ENCODE data around the gene TOM1L2. TPM values are rescaled to one million over a fixed set of nuclear protein-coding genes. Genes with fewer than 3 reads are reported as not detected.

TOM1L2 gene
- total RNA-seq, 1 donor from 2014 or later = 4.3 TPM

DNA sequence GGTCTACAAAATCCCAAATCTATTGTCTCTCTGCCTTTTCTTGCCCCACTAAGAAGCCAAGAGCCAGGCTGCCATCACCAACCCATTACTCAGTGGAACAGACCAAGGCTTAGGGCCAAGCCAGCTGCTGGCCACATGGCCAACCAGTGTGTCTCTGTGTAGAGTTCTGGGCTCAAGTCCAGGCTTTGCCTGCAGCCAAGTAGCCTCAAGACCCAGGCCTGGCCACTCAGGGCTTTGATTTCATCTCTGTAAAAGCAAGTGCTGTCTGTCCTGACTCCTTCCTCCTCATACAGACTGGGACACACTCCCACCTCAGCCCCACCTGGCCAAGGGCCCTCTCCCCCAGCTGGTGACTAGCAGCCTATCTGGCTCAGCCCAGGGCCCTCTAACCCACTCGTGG, 150.0 kb downstream of the TOM1L2 start:
- H3K9ac ChIP-seq = no peak overlapping the region

DNA sequence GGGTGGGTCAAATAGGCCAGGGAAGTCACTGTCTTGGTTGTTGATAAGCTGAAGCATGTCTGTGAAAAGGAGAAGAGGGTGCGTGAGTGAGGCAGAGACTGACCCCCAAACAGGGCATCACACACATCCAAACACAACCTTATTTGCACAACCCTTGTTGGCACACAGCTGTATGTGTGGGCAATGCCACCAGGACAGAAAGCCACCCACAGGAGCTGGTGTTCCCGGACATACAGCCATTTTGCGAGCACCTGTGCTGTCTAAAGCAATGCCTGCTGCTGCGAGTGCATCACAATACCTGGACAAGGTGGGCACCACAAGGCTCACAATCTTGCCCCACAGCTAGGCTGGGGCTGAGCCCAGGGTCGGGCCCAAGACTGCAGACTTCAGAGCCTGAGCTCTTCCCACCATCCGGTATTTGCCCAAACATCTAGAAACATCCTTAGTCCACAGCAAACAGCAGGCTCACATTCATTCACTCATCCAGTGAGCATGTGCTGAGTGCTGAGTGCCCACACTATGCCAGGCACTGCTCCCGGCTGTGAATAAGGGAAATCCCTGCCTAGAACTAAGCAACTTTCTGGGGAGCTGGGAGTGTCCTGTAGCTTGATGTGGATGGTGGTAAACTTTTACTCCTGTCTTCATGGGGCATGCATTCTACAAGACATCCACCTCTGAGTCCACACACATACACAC, 151.6 kb downstream of the TOM1L2 start:
- Histone ChIP-seq H3K4me2 (peak overlapping the region; percentile 20), H3K4me3 (no peak overlapping the region), H3F3A (ENCODE audit: low read depth) (peaks cover 18% of the 10 kb centered on the region), H3K4me1 (peaks cover 41% of the 10 kb centered on the region), H3K9ac (no peak overlapping the region), H3K27me3 (no peaks in the 10 kb centered on the region), H4K20me1 (ENCODE audit: low read depth) (peaks cover 75% of the 10 kb centered on the region), H3K79me2 (ENCODE audit: low read depth) (peaks cover 48% of the 10 kb centered on the region), H3K27ac (no peak overlapping the region), H2AFZ (replicated peaks) (no peak overlapping the region), H3K9me3 (ENCODE audit: low read depth) (no peaks in the 10 kb centered on the region), H3K36me3 (no peaks in the 10 kb centered on the region)
- TF ChIP-seq EZH2 (IDR thresholded peaks at IDR 0.05) (no peak), EZH2phosphoT487 (IDR thresholded peaks at IDR 0.05) (no peak)
- TF ChIP-seq, protein P1, sequence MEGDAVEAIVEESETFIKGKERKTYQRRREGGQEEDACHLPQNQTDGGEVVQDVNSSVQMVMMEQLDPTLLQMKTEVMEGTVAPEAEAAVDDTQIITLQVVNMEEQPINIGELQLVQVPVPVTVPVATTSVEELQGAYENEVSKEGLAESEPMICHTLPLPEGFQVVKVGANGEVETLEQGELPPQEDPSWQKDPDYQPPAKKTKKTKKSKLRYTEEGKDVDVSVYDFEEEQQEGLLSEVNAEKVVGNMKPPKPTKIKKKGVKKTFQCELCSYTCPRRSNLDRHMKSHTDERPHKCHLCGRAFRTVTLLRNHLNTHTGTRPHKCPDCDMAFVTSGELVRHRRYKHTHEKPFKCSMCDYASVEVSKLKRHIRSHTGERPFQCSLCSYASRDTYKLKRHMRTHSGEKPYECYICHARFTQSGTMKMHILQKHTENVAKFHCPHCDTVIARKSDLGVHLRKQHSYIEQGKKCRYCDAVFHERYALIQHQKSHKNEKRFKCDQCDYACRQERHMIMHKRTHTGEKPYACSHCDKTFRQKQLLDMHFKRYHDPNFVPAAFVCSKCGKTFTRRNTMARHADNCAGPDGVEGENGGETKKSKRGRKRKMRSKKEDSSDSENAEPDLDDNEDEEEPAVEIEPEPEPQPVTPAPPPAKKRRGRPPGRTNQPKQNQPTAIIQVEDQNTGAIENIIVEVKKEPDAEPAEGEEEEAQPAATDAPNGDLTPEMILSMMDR (IDR thresholded peaks at IDR 0.05) = no peak
- Mint-ChIP-seq H3K27me3 (ENCODE audit: insufficient read depth, low read depth) (no peaks in the 10 kb centered on the region), H3K36me3 (peaks cover 10% of the 10 kb centered on the region), H3K4me3 (peak overlapping the region; percentile 50), H3K9me3 (no peaks in the 10 kb centered on the region), H3K27ac (peak overlapping the region; percentile 63), H3K4me1 (peaks cover 64% of the 10 kb centered on the region)
- no peak for DNase-seq (ENCODE audit: low spot score)

More for the DNA sequence above, 150.0 kb downstream of the TOM1L2 start:
- Histone ChIP-seq H3K4me3 (no peak overlapping the region), H3F3A (ENCODE audit: low read depth) (peaks cover 25% of the 10 kb centered on the region), H4K20me1 (ENCODE audit: low read depth) (peaks cover 83% of the 10 kb centered on the region), H3K9me3 (ENCODE audit: low read depth) (no peaks in the 10 kb centered on the region), H3K27me3 (no peaks in the 10 kb centered on the region), H3K4me1 (peaks cover 41% of the 10 kb centered on the region), H3K4me2 (peak overlapping the region; percentile 20), H2AFZ (replicated peaks) (no peak overlapping the region), H3K27ac (no peak overlapping the region), H3K79me2 (ENCODE audit: low read depth) (peaks cover 61% of the 10 kb centered on the region), H3K36me3 (no peaks in the 10 kb centered on the region)
- DNase-seq (ENCODE audit: low spot score) = no peak
- Mint-ChIP-seq H3K4me3 (peak overlapping the region; percentile 79), H3K4me1 (peaks cover 70% of the 10 kb centered on the region), H3K36me3 (peaks cover 10% of the 10 kb centered on the region), H3K9me3 (no peaks in the 10 kb centered on the region), H3K27ac (no peak overlapping the region), H3K27me3 (ENCODE audit: insufficient read depth, low read depth) (peaks cover 3% of the 10 kb centered on the region)
- TF ChIP-seq EZH2phosphoT487 (IDR thresholded peaks at IDR 0.05) (no peak), EZH2 (IDR thresholded peaks at IDR 0.05) (no peak)
- TF ChIP-seq, protein P1 (IDR thresholded peaks at IDR 0.05) = no peak

GRCh38 chr17:17820046-17820445, 152.2 kb downstream of the TOM1L2 start:
- Mint-ChIP-seq H3K27ac (no peak overlapping the region), H3K9me3 (no peaks in the 10 kb centered on the region), H3K4me3 (no peak overlapping the region), H3K4me1 (peaks cover 63% of the 10 kb centered on the region), H3K36me3 (peaks cover 13% of the 10 kb centered on the region), H3K27me3 (ENCODE audit: insufficient read depth, low read depth) (peaks cover 2% of the 10 kb centered on the region)
- Histone ChIP-seq H3K9me3 (ENCODE audit: low read depth) (no peaks in the 10 kb centered on the region), H3K27ac (no peak overlapping the region), H3K4me1 (peaks cover 36% of the 10 kb centered on the region), H3F3A (ENCODE audit: low read depth) (peaks cover 13% of the 10 kb centered on the region), H4K20me1 (ENCODE audit: low read depth) (peaks cover 73% of the 10 kb centered on the region), H3K4me3 (no peak overlapping the region), H3K4me2 (no peak overlapping the region), H3K9ac (no peak overlapping the region), H3K27me3 (no peaks in the 10 kb centered on the region), H2AFZ (replicated peaks) (no peak overlapping the region), H3K79me2 (ENCODE audit: low read depth) (peaks cover 42% of the 10 kb centered on the region), H3K36me3 (no peaks in the 10 kb centered on the region)
- DNase-seq (ENCODE audit: low spot score) = no peak
- TF ChIP-seq EZH2 (IDR thresholded peaks at IDR 0.05) (no peak), EZH2phosphoT487 (IDR thresholded peaks at IDR 0.05) (no peak)
- TF ChIP-seq, protein P1 (IDR thresholded peaks at IDR 0.05) = no peak
